GM21390 (cell line): Measurements from ENCODE around the gene TDP2.
"Not testable (repeated sequence)": the region's sequence is repeated elsewhere in the genome, so short reads cannot be mapped to it uniquely, and the experiment has no call there.

Experiments used
- ATAC-seq: cut with Tn5 transposase; IDR thresholded peaks from one replicate; pipeline ENCODE4 v1.9.1; 2021; ENCODE audit not compliant: unreplicated experiment

TDP2 gene

GRCh38 chr6:24648276-24648675 lies 18.4 kb downstream of the TDP2 start:
- no peak for ATAC-seq

GRCh38 chr6:24646771-24647170 lies 19.9 kb downstream of the TDP2 start:
- ATAC-seq = no peak

- ATAC-seq = no peak
Measured at GRCh38 chr6:24644377-24644776, 22.3 kb downstream of the TDP2 start.

- ATAC-seq = no peak
Measured at GRCh38 chr6:24643920-24644319, 22.8 kb downstream of the TDP2 start.

GRCh38 chr6:24642061-24642460 lies 24.6 kb downstream of the TDP2 start:
- no peak for ATAC-seq

- not testable (repeated sequence) for ATAC-seq
Measured at GRCh38 chr6:24640631-24641030, 26.1 kb downstream of the TDP2 start.

- no peak for ATAC-seq
Measured at GRCh38 chr6:24640166-24640565, 26.5 kb downstream of the TDP2 start.

- no peak for ATAC-seq
Measured at GRCh38 chr6:24636681-24637080, 30.0 kb downstream of the TDP2 start.

GRCh38 chr6:24632573-24632972 lies 34.1 kb downstream of the TDP2 start:
- ATAC-seq = no peak

GRCh38 chr6:24631671-24632070 lies 35.0 kb downstream of the TDP2 start:
- no peak for ATAC-seq

- no peak for ATAC-seq
Measured at GRCh38 chr6:24630856-24631505, 35.7 kb downstream of the TDP2 start.

- no peak for ATAC-seq
Measured at GRCh38 chr6:24621626-24622289, 44.9 kb downstream of the TDP2 start.

- ATAC-seq = no peak
Measured at GRCh38 chr6:24620637-24621036, 46.1 kb downstream of the TDP2 start.

GRCh38 chr6:24619661-24620060 lies 47.0 kb downstream of the TDP2 start:
- no peak for ATAC-seq

- no peak for ATAC-seq
Measured at GRCh38 chr6:24614648-24615047, 52.1 kb downstream of the TDP2 start.

GRCh38 chr6:24614043-24614420 lies 52.7 kb downstream of the TDP2 start:
- ATAC-seq = no peak

GRCh38 chr6:24613361-24614042 lies 53.2 kb downstream of the TDP2 start:
- no peak for ATAC-seq

GRCh38 chr6:24610672-24611071 lies 56.0 kb downstream of the TDP2 start:
- ATAC-seq = no peak

- ATAC-seq = no peak
Measured at GRCh38 chr6:24607310-24608105, 59.2 kb downstream of the TDP2 start.

- ATAC-seq = no peak
Measured at GRCh38 chr6:24606200-24606930, 60.3 kb downstream of the TDP2 start.

- no peak for ATAC-seq
Measured at GRCh38 chr6:24603241-24603640, 63.5 kb downstream of the TDP2 start.
